ENCODE data around the gene C9orf85. TPM values are rescaled to one million over a fixed set of nuclear protein-coding genes. Genes with fewer than 3 reads are reported as not detected.

The C9orf85 gene
- total and polyA plus RNA-seq, 2 of the 8 experiments (the other 6 are each of a cell fraction or from before 2014, with no cell fraction given), result 6.3 to 14.5 TPM

GRCh38 chr9:72012646-72013045 is 101.2 kb downstream of the C9orf85 start:
- no peaks in the 10 kb centered on the region for H3K4me1 ChIP-seq (replicated peaks in 1 of 4; ENCODE audit: control insufficient read depth in 3 of 4, insufficient read depth in 4 of 4, low read length in 3 of 4)
- H3K23me2 ChIP-seq (ENCODE audit: low read depth, low read length), result no peaks in the 10 kb centered on the region
- no peak overlapping the region for H3K14ac ChIP-seq (ENCODE audit: insufficient read length)
- no peak overlapping the region for H3K23ac ChIP-seq (ENCODE audit: insufficient read length)
- H3K36me3 ChIP-seq (ENCODE audit: control insufficient read depth in 2 of 4, insufficient read depth in 4 of 4, low read length in 3 of 4), result no peaks in the 10 kb centered on the region
- POLR2A ChIA-PET (ENCODE audit: partially characterized antibody), result interaction anchor here (1.2 kb wide), 1 partner anchor 12 kb away, joined by 4 read pairs; no protein-coding TSS in a partner anchor
- no peak overlapping the region for H3K56ac ChIP-seq (replicated peaks; ENCODE audit: insufficient read length, low read depth, low read length)
- no peak overlapping the region for H3K9ac ChIP-seq (replicated peaks in 1 of 4; ENCODE audit: extremely low read depth in 1 of 4, low read depth in 3 of 4, low read length in 3 of 4)
- no peak overlapping the region for H4K5ac ChIP-seq (ENCODE audit: insufficient read length, low read depth, low read length)
- H3K4ac ChIP-seq (replicated peaks; ENCODE audit: insufficient read length, low read depth, low read length), result no peak overlapping the region
- no peak overlapping the region for H2AK5ac ChIP-seq (ENCODE audit: low read depth, low read length)
- FAIRE-seq (no peak), DNase-seq (ENCODE audit: low read depth in 1 of 2, low spot score in 2 of 2) (no peak)
- no peaks in the 10 kb centered on the region for H3K27me3 ChIP-seq (replicated peaks in 1 of 4; ENCODE audit: control insufficient read depth in 3 of 4, extremely low read depth in 1 of 4, insufficient read depth in 3 of 4, low read length in 3 of 4)
- CTCF ChIA-PET (ENCODE audit: partially characterized antibody), result interaction anchor here (0.6 to 1.5 kb wide), 4 partner anchors 12 to 147 kb away, joined by 3 to 6 read pairs (median 3); no protein-coding TSS in a partner anchor
- no peaks in the 10 kb centered on the region for H3K9me3 ChIP-seq (ENCODE audit: insufficient read depth in 2 of 2, low read depth in 1 of 2, low read length in 1 of 2)
- no peak overlapping the region for H2BK120ac ChIP-seq (replicated peaks; ENCODE audit: low read depth, low read length)
- no peak overlapping the region for H3K4me3 ChIP-seq (ENCODE audit: extremely low read depth in 1 of 4, insufficient read depth in 2 of 4, low read depth in 3 of 4, low read length in 4 of 4)
- no peaks in the 10 kb centered on the region for H3K79me2 ChIP-seq (ENCODE audit: control insufficient read depth in 1 of 2, insufficient read depth in 2 of 2, low read length in 2 of 2)
- no peaks in the 10 kb centered on the region for H3K79me1 ChIP-seq (ENCODE audit: low read depth, low read length)
- H4K91ac ChIP-seq (replicated peaks; ENCODE audit: insufficient read length, low read length), result no peak overlapping the region
- WGBS, 2 experiments (ENCODE audit: extremely low coverage in 1 of 2, insufficient coverage in 1 of 2, insufficient read length in 1 of 2, insufficient replicate concordance in 2 of 2, low coverage in 1 of 2, low lambda C conversion rate in 2 of 2, missing lambda C conversion rate in 1 of 2), result 94% methylated on average over 4 of the region's 4 CpGs; no CpG with 5 or more reads in 1 of the 2 experiments
- no peak overlapping the region for H3K4me2 ChIP-seq (ENCODE audit: insufficient read depth in 1 of 2, low read depth in 2 of 2, low read length in 2 of 2)
- no peak overlapping the region for H2BK12ac ChIP-seq (ENCODE audit: low read depth, low read length)
- no peak overlapping the region for H2BK5ac ChIP-seq (ENCODE audit: low read depth, low read length)
- H4K8ac ChIP-seq (ENCODE audit: extremely low read depth, insufficient read depth, low read length), result no peak overlapping the region
- H2BK20ac ChIP-seq (ENCODE audit: low read length), result no peak overlapping the region
- no peak overlapping the region for H3K18ac ChIP-seq (ENCODE audit: extremely low read depth, low read length)
- no peaks in the 10 kb centered on the region for H4K20me1 ChIP-seq (replicated peaks in 1 of 2; ENCODE audit: control insufficient read depth in 1 of 2, insufficient read depth in 2 of 2, low read length in 2 of 2)
- no peak overlapping the region for H3K27ac ChIP-seq (ENCODE audit: low read depth, low read length)
- no peak overlapping the region for H2AFZ ChIP-seq (ENCODE audit: low read length)
- no peak overlapping the region for H2BK15ac ChIP-seq (ENCODE audit: low read length)
- TF ChIP-seq FOSL1 (IDR thresholded peaks at IDR 0.05; ENCODE audit: insufficient read depth, low read depth, low read length) (no peak), EZH2 (IDR thresholded peaks at IDR 0.05; ENCODE audit: low read depth, low read length, severe bottlenecking) (no peak), EGR1 (IDR thresholded peaks at IDR 0.05; ENCODE audit: borderline replicate concordance, low read depth, low read length) (no peak), RXRA (IDR thresholded peaks at IDR 0.05; ENCODE audit: insufficient read depth, low read depth, low read length) (no peak), ATF2 (IDR thresholded peaks at IDR 0.05; ENCODE audit: low read length) (no peak), TAF7 (optimal IDR thresholded peaks at IDR 0.05; ENCODE audit: borderline replicate concordance, low read depth, low read length) (no peak), CBX5 (IDR thresholded peaks at IDR 0.05; ENCODE audit: low read depth, low read length) (no peak), CHD1 (IDR thresholded peaks at IDR 0.05; ENCODE audit: low read depth, low read length) (no peak), TBP (IDR thresholded peaks at IDR 0.05; ENCODE audit: low read depth, low read length) (no peak)
